HG03039 (cell line): Measurements from ENCODE around the gene CSKMT.
"Not testable (repeated sequence)": the region's sequence is repeated elsewhere in the genome, so short reads cannot be mapped to it uniquely, and the experiment has no call there.

Experiments
- ATAC-seq: cut with Tn5 transposase; IDR thresholded peaks from one replicate; pipeline ENCODE4 v1.9.1; 2021; ENCODE audit warnings: mild to moderate bottlenecking, moderate library complexity; ENCODE audit not compliant: unreplicated experiment

Gene CSKMT

GRCh38 chr11:62665075-62665598 is at the start of gene CSKMT, which contains the start of gene C11orf98:
TSS of gene CSKMT (plus strand) at chr11:62665312. CDS start at chr11:62665880, 568 bp downstream.
TSS of gene C11orf98 (minus strand) at chr11:62665210. CDS start at chr11:62665169, 41 bp downstream.
- peak; percentile 71 for ATAC-seq

GRCh38 chr11:62615521-62615920 is 49.6 kb upstream of the CSKMT start:
- ATAC-seq: no peak

GRCh38 chr11:62616957-62617356 is 48.2 kb upstream of the CSKMT start:
- ATAC-seq: not testable (repeated sequence)

GRCh38 chr11:62621027-62621566 is 44.0 kb upstream of the CSKMT start:
- no peak for ATAC-seq

- ATAC-seq: peak; percentile 88
Measured at GRCh38 chr11:62621567-62622470, 43.3 kb upstream of the CSKMT start, which contains the start of gene B3GAT3. TSS of gene B3GAT3 (minus strand) at chr11:62621986. CDS start at chr11:62621947, 39 bp downstream.

GRCh38 chr11:62622476-62623089 is 42.5 kb upstream of the CSKMT start:
- no peak for ATAC-seq

- no peak for ATAC-seq
Measured at GRCh38 chr11:62627713-62628112, 37.4 kb upstream of the CSKMT start.

- ATAC-seq: no peak
Measured at GRCh38 chr11:62632492-62632891, 32.6 kb upstream of the CSKMT start.

- ATAC-seq: no peak
Measured at GRCh38 chr11:62644220-62644619, 20.9 kb upstream of the CSKMT start.

- ATAC-seq: no peak
Measured at GRCh38 chr11:62645671-62645945, 19.5 kb upstream of the CSKMT start.

- ATAC-seq: peak; percentile 83
Measured at GRCh38 chr11:62645946-62646824, 18.9 kb upstream of the CSKMT start, which contains the start of gene GANAB. TSS of gene GANAB (minus strand) at chr11:62646613. CDS start at chr11:62646599, 14 bp downstream.

- no peak for ATAC-seq
Measured at GRCh38 chr11:62646825-62647608, 18.1 kb upstream of the CSKMT start.

- no peak for ATAC-seq
Measured at GRCh38 chr11:62647609-62648005, 17.5 kb upstream of the CSKMT start.

GRCh38 chr11:62648185-62648966 is 16.7 kb upstream of the CSKMT start:
- ATAC-seq: no peak

GRCh38 chr11:62648967-62649364 is 16.1 kb upstream of the CSKMT start:
- ATAC-seq: no peak

GRCh38 chr11:62649486-62649885 is 15.6 kb upstream of the CSKMT start:
- ATAC-seq: no peak

- not testable (repeated sequence) for ATAC-seq
Measured at GRCh38 chr11:62650283-62650682, 14.8 kb upstream of the CSKMT start.

GRCh38 chr11:62652161-62653006 is 12.7 kb upstream of the CSKMT start:
- ATAC-seq: no peak
